RWPE1 (cell line): ENCODE data around the gene CDH11.

Source experiments
- CTCF ChIA-PET: fragments of 350-600 bp; sonication (Branson Sonifier 250); formaldehyde crosslinking; extraction: SDS; loops from one replicate; lab custom pipeline; 2021; lab: Yijun Ruan, JAX
- POLR2A ChIA-PET: fragments of 400-600 bp; formaldehyde crosslinking; extraction: SDS; loops from one replicate; lab custom pipeline; 2020; ENCODE audit warnings: antibody characterized with exemption; ENCODE audit not compliant: low non-redundant PET; lab: Yijun Ruan, JAX
- DNase-seq: peaks from one replicate; pipeline ENCODE4 v3.0.0; 2012; ENCODE audit warnings: low spot score
- H3K27ac ChIP-seq: fragments of 450-650 bp; 2 replicates; pipeline ENCODE4 v1.5.1; 2017
- TF ChIP-seq, protein P1 (sequence below): fragments of 450-650 bp; conservative IDR thresholded peaks from 2 replicates; pipeline ENCODE4 v1.5.1; 2017; ENCODE audit warnings: low read depth, mild to moderate bottlenecking

Gene CDH11

GRCh38 chr16:65101009-65101408 lies 20.9 kb downstream of the CDH11 start:
- DNase-seq: no peak
- no peak overlapping the region for H3K27ac ChIP-seq
- TF ChIP-seq, protein P1, sequence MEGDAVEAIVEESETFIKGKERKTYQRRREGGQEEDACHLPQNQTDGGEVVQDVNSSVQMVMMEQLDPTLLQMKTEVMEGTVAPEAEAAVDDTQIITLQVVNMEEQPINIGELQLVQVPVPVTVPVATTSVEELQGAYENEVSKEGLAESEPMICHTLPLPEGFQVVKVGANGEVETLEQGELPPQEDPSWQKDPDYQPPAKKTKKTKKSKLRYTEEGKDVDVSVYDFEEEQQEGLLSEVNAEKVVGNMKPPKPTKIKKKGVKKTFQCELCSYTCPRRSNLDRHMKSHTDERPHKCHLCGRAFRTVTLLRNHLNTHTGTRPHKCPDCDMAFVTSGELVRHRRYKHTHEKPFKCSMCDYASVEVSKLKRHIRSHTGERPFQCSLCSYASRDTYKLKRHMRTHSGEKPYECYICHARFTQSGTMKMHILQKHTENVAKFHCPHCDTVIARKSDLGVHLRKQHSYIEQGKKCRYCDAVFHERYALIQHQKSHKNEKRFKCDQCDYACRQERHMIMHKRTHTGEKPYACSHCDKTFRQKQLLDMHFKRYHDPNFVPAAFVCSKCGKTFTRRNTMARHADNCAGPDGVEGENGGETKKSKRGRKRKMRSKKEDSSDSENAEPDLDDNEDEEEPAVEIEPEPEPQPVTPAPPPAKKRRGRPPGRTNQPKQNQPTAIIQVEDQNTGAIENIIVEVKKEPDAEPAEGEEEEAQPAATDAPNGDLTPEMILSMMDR: no peak
- ChIA-PET POLR2A (no interaction called here), CTCF (interaction anchor here (0.6 kb wide), 1 partner anchor 75 kb away, joined by 5 read pairs; no protein-coding TSS in a partner anchor)

DNA sequence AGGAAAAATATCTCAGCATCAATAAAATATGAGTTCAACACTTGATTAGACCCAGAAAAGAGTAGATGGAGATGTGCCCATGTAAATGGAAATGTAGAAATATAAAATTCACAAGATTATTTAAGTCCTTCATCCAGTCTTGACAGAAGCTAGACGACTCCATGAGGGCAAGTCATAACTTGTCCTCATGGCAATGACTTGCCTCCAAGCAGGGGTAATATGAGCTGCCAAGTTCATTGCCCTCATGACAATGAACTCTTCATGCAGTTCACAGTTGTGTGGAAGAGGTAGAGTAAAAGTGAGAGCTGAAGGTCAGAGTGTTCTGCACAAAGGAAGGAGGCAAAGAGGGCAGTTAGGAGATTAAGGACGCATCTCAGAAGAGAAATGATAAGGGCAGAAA lies 22.3 kb downstream of the CDH11 start:
- H3K27ac ChIP-seq: no peak overlapping the region
- CTCF ChIA-PET: interaction anchor here (0.6 kb wide), 1 partner anchor 969 kb away, joined by 4 read pairs; no protein-coding TSS in a partner anchor
- TF ChIP-seq, protein P1: no peak
- no peak for DNase-seq
- POLR2A ChIA-PET: no interaction called here

DNA sequence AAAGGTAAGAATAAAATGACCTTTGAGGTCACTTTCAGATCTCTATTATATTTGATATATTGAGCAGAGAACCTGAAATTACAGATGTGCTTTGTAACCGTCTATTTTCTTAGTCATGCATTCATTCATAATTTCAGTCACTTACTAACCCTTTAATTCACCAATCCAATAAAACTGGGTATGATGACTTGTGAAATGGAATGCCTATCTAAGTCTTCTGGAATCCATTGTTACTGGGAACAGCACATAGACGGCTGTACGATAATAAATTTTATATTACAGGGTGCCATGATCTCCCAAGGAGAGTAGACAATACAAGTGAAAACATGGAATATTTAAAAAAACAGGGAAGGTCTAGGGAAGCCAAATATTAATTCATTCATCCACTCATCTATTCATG lies 22.9 kb downstream of the CDH11 start:
- ChIA-PET CTCF (no interaction called here), POLR2A (no interaction called here)
- no peak for DNase-seq
- TF ChIP-seq, protein P1: no peak
- no peak overlapping the region for H3K27ac ChIP-seq

DNA sequence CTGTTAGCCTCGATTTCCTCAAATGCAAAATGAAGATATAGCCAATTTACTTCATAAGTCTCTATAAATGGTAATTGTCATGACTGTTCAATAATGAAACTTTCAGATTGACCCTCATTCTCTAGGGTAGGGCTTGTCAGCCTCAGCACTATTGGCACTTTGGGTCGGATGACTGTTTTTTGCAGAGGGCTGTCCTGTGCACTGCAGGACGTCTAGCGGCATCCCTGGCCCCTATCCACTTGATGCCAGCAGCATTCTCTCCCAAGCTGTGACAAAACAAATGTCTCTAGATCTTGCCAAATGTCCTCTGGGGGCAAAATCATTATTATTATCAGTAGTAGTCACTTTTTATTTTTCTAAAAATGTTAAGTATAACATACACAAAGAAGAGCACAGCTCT lies 24.6 kb downstream of the CDH11 start:
- no peak for DNase-seq
- H3K27ac ChIP-seq: no peak overlapping the region
- ChIA-PET CTCF (interaction anchor here (0.6 to 0.7 kb wide), 2 partner anchors 44 to 1236 kb away, joined by 3 read pairs; no protein-coding TSS in a partner anchor), POLR2A (no interaction called here)
- TF ChIP-seq, protein P1: no peak

GRCh38 chr16:65095906-65096305 lies 26.0 kb downstream of the CDH11 start:
- DNase-seq: no peak
- ChIA-PET POLR2A (no interaction called here), CTCF (no interaction called here)
- H3K27ac ChIP-seq: no peak overlapping the region
- TF ChIP-seq, protein P1: no peak

DNA sequence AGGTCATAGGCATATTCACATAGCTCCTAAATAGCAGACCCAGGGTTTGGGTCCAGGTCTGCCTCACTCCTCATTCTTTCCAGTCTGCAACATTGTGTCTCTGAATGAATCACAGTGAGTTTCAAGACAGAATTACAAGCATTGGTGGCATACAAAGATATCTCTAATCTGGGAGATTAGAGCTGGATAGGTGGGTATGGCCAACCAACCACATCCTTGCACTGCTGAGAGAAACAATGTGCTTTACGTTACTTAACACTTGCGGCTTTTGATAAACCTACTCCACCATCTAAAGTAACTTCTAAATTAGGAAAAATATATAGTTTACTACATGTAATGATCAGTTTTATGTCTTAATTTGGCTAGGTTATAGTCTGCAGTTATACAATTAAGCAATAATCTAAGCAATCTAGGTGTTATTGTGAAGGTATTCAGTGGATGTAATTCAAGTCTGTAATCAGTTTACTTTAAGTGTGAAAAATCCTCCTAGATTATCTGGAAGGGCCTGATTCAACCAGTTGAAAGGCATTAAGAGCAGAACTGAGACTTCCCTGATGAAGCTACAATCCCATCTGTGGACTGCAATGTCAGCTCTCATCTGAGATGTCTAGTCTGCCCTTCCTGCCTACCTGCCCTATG lies 26.7 kb downstream of the CDH11 start:
- CTCF ChIA-PET: no interaction called here

More for the DNA sequence above, 26.7 kb downstream of the CDH11 start:
- POLR2A ChIA-PET: no interaction called here
- TF ChIP-seq, protein P1: no peak
- no peak overlapping the region for H3K27ac ChIP-seq
- no peak for DNase-seq
